HCT116 (cell line): Measurements from ENCODE around the gene CCSER1.

ENCODE experiments used
- MAX ChIP-seq: IDR thresholded peaks from 2 replicates; pipeline ENCODE4 v1.6.1; 2012
- POLR2A ChIP-seq: IDR thresholded peaks from 2 replicates; pipeline ENCODE4 v1.7.0; 2011; ENCODE audit warnings: borderline replicate concordance; ENCODE audit not compliant: insufficient read depth, insufficient read length; ENCODE audit errors: extremely low read depth

DNA sequence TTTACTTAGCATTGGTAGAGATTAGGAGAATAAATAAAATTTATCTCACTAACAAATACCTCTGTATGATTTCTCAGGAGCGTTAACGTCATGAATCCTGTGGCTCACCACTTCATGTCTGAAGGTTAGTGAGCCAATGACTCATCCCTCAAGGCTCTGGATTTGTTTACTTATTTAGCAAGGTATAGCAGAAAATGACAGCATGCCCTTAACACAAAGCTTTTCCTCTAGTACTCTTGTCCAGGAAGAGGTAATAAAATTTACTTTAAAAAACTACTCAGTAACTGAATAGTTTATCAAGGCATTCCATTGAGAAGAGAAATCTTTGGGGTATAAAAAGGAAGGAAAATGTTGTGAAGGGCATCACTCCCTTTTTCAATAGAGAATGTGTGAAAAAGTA, 823.8 kb downstream of the CCSER1 start:
- TF ChIP-seq MAX (no peak), POLR2A (no peak)
